Hair follicle dermal papilla cell (primary cell): ENCODE measurements around the gene ABCC9. TPM values are rescaled to one million over a fixed set of nuclear protein-coding genes. Genes with fewer than 3 reads are reported as not detected.

ENCODE experiments used
- small RNA-seq: library from RNA; depleted of rRNA; stranded (forward); fragments of <200 nt; gene quantifications from one replicate; pipeline ENCODE3, GENCODE V24; 2012
- total RNA-seq: library from RNA; depleted of rRNA; stranded (reverse); fragments of >200 nt; gene quantifications from 2 replicates; pipeline ENCODE4 v1.2.3, GENCODE V29; 2012

The ABCC9 gene
- total RNA-seq, result 7.7 and 9.1 TPM in 2 replicates

DNA sequence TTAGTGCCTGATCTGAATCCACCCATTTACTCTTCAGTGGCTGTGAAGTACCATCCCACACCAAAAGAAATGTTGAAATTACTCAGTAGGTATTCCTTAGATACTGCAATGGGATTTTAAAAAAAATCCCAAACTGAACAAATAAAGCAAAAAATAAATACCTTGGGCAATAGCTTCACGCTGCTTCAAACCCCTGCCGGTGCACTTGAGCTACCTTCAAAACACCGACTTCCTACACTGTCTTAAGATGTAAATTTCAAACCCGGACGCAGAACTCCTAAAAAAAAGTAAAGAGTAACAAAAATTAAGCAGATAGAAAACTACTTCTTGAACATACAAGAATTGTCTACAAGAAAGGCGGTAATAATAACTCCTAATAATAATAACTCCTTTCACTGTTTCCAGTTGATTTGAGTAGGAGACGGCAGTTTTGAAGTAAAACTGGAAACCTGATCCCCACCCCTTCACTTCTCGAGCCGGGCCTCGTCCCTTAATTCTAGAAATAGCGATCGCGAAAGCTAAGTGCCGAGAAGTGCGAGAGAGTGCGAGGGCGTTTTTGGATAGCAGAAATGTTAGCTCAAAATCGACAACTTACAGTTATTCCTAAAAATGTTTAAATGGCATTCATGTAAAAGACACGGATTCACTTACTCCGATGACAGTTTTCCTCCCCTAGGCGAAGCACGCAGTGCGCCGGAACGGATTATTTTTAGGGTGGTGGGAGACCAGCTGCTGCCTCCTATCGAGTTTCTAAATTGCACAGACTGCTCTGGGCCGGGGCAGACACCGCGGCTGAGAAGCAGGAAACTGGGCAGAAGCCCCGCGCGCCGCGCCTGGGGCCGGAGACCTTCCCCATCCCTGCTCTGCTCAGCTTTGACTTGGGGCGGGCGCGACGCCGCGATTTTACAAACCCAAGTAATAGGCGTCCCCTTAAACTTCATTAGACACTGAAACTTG is at the start of gene ABCC9:
TSS of gene ABCC9 (minus strand) at position 878 of the 957 bp plus-strand sequence. CDS start 4,752 bp downstream, outside the sequence.

DNA sequence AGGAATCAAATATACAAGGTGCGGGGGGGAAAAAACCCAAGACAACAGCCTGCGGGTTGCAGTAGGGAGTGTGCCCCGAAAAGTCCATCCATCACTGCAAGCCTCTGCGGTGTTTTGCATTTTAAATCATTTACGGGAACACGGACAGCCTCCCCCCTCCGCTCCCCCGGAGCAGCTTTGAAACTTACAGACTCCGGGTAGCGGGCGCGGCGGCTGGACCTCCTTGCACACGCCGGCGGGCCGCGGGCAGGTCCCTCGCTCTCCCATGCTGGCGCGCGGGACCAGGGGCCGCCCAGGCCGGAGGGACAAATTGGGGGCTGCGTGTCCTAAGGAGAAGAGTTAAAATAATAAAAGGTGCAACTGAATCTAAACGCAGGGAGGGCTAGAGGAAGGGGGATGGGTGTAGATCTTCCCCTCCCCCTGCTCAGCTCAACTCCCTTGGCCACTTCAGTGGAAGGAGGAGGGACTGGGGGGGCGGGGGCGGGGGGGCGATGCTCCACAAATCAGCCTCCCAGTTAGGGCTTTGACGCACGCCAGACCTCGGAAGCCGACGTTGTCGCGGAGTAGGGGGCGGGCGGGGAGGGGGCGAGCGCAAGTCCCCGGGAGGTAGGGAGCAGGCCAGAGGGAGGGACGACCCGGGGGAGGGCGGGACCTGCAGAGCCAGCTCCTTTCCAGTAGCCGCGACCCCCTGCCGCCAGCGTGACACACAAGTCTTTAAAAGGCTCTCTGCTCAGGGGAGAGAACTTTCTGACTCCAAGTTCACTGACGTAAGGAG is 166.7 kb downstream of the ABCC9 start, which contains the start of gene KCNJ8:
TSS of gene KCNJ8 (minus strand) at position 349 of the 775 bp plus-strand sequence. CDS start 1,090 bp downstream, outside the sequence.

Small RNA genes within 50 kb of the gene (small RNA-seq; reads per million reads assigned to genes)
- not detected for gene AC008250.2

Other genes starting within 250 kb of the ABCC9 start
- gene KCNJ8, start 166.7 kb downstream of the ABCC9 start, total RNA-seq, result 2.3 and 3.4 TPM in 2 replicates
- 11.5 and 13.5 TPM in 2 replicates for gene CMAS, start 104.8 kb upstream of the ABCC9 start, total RNA-seq